GM12891 (cell line): Measurements from ENCODE around the gene WSCD2.

Experiments
- DNase-seq: peaks from one replicate; pipeline ENCODE4 v3.0.0; 2011; ENCODE audit warnings: low spot score; ENCODE audit not compliant: insufficient read length
- FAIRE-seq: peaks from 2 replicates; lab custom pipeline; 2011; peaks lifted over from hg19 to GRCh38; lab: Jason Lieb, UNC
- PAX5 ChIP-seq: IDR thresholded peaks from 2 replicates; pipeline ENCODE4 v1.6.1; 2011; ENCODE audit warnings: low read length, moderate library complexity, mild to moderate bottlenecking; ENCODE audit not compliant: insufficient read depth, severe bottlenecking
- POLR2A ChIP-seq: IDR thresholded peaks from 2 replicates; pipeline ENCODE4 v1.6.1; 2011; ENCODE audit warnings: low read depth, low read length, control low read depth
- POLR2AphosphoS5 ChIP-seq: IDR thresholded peaks from 2 replicates; pipeline ENCODE4 v1.6.1; 2011; ENCODE audit warnings: low read depth, low read length, control low read depth
- POU2F2 ChIP-seq: IDR thresholded peaks from 2 replicates; pipeline ENCODE4 v1.6.1; 2011; ENCODE audit warnings: low read depth, mild to moderate bottlenecking, control low read depth, low read length, moderate library complexity
- SPI1 ChIP-seq: IDR thresholded peaks from 2 replicates; pipeline ENCODE4 v1.6.1; 2011; ENCODE audit warnings: low read depth, low read length, control low read depth
- TAF1 ChIP-seq: IDR thresholded peaks from 2 replicates; pipeline ENCODE4 v1.6.1; 2011; ENCODE audit warnings: low read depth, low read length, control low read depth

WSCD2 gene

GRCh38 chr12:108191086-108191485 lies 62.0 kb downstream of the WSCD2 start:
- TF ChIP-seq SPI1 (peak; percentile 79), POLR2A (no peak)
- DNase-seq (no peak), FAIRE-seq (no peak)

GRCh38 chr12:108191938-108192337 lies 62.9 kb downstream of the WSCD2 start:
- no peak for TF ChIP-seq POU2F2
- TF ChIP-seq POLR2AphosphoS5, result no peak
- no peak for TF ChIP-seq TAF1
- no peak for TF ChIP-seq SPI1
- TF ChIP-seq PAX5, result no peak
- no peak for TF ChIP-seq POLR2A
- DNase-seq, result no peak
- FAIRE-seq, result no peak

- FAIRE-seq (no peak), DNase-seq (no peak)
- TF ChIP-seq POLR2A (no peak), POU2F2 (no peak), POLR2AphosphoS5 (no peak), TAF1 (no peak), PAX5 (no peak), SPI1 (no peak)
These were observed 64.4 kb downstream of the WSCD2 start for GRCh38 chr12:108193493-108193892.

GRCh38 chr12:108193917-108194316 lies 64.8 kb downstream of the WSCD2 start:
- peak; percentile 43 for DNase-seq
- peak; percentile 69 for FAIRE-seq
- TF ChIP-seq POU2F2, result no peak
- no peak for TF ChIP-seq TAF1
- TF ChIP-seq POLR2A, result no peak
- no peak for TF ChIP-seq SPI1
- TF ChIP-seq PAX5, result no peak
- no peak for TF ChIP-seq POLR2AphosphoS5

- TF ChIP-seq SPI1 (no peak), POLR2AphosphoS5 (no peak), POU2F2 (no peak), PAX5 (no peak), POLR2A (no peak), TAF1 (no peak)
- FAIRE-seq (no peak), DNase-seq (no peak)
These were observed 65.5 kb downstream of the WSCD2 start for GRCh38 chr12:108194585-108194984.

- FAIRE-seq (no peak), DNase-seq (no peak)
- TF ChIP-seq TAF1 (no peak), SPI1 (no peak), PAX5 (no peak), POU2F2 (no peak), POLR2AphosphoS5 (no peak), POLR2A (no peak)
These were observed 67.2 kb downstream of the WSCD2 start for GRCh38 chr12:108196319-108196718.

GRCh38 chr12:108196921-108197320 lies 67.8 kb downstream of the WSCD2 start:
- no peak for DNase-seq
- no peak for FAIRE-seq
- no peak for TF ChIP-seq POU2F2
- no peak for TF ChIP-seq PAX5
- TF ChIP-seq SPI1, result no peak
- no peak for TF ChIP-seq TAF1
- no peak for TF ChIP-seq POLR2A
- TF ChIP-seq POLR2AphosphoS5, result no peak

- no peak for FAIRE-seq
- TF ChIP-seq PAX5, result no peak
- TF ChIP-seq POLR2A, result no peak
- TF ChIP-seq SPI1, result no peak
- TF ChIP-seq POU2F2, result no peak
- TF ChIP-seq POLR2AphosphoS5, result no peak
- no peak for TF ChIP-seq TAF1
- no peak for DNase-seq
These were observed 69.0 kb downstream of the WSCD2 start for GRCh38 chr12:108198043-108198442.

- no peak for FAIRE-seq
- TF ChIP-seq PAX5, result no peak
- DNase-seq, result no peak
These were observed 70.0 kb downstream of the WSCD2 start for GRCh38 chr12:108199106-108199505.

- TF ChIP-seq POU2F2, result no peak
- no peak for TF ChIP-seq TAF1
- TF ChIP-seq POLR2AphosphoS5, result no peak
- DNase-seq, result no peak
- FAIRE-seq, result no peak
These were observed 72.7 kb downstream of the WSCD2 start for GRCh38 chr12:108201808-108202207.
